Measurements from ENCODE around the gene CCDC148.

The CCDC148 gene

GRCh38 chr2:158212301-158212700 is 244.3 kb downstream of the CCDC148 start:
- DNase-seq (ENCODE audit: low spot score) = no peak

GRCh38 chr2:158211502-158211901 is 245.1 kb downstream of the CCDC148 start:
- DNase-seq (ENCODE audit: low spot score) = no peak

GRCh38 chr2:158207354-158207753 is 249.2 kb downstream of the CCDC148 start:
- DNase-seq (ENCODE audit: low spot score) = no peak

DNA sequence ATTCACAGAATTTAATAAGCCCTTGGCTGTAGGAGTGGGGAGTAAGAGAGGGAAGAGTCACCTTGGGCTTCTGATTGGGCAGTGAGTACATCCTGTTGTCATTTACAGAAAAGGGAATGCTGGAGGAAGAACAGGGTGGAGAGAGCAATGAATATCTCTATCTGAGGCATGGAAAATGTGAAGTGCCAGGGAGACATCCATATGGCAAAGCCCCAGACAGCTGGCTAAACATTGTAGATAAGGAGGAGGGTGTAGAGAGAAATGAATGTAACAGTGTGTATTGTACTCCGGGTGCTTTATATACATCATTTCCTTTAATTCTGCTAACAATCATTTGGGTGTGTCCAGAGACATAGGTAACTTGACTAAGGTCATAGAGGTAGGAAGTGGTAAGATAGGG is 251.3 kb downstream of the CCDC148 start:
- DNase-seq (ENCODE audit: low spot score) = no peak

GRCh38 chr2:158204741-158205165 is 251.8 kb downstream of the CCDC148 start:
- no peak for DNase-seq (ENCODE audit: low spot score)

GRCh38 chr2:158202161-158202815 is 254.3 kb downstream of the CCDC148 start:
- no peak for DNase-seq (ENCODE audit: low spot score)

DNA sequence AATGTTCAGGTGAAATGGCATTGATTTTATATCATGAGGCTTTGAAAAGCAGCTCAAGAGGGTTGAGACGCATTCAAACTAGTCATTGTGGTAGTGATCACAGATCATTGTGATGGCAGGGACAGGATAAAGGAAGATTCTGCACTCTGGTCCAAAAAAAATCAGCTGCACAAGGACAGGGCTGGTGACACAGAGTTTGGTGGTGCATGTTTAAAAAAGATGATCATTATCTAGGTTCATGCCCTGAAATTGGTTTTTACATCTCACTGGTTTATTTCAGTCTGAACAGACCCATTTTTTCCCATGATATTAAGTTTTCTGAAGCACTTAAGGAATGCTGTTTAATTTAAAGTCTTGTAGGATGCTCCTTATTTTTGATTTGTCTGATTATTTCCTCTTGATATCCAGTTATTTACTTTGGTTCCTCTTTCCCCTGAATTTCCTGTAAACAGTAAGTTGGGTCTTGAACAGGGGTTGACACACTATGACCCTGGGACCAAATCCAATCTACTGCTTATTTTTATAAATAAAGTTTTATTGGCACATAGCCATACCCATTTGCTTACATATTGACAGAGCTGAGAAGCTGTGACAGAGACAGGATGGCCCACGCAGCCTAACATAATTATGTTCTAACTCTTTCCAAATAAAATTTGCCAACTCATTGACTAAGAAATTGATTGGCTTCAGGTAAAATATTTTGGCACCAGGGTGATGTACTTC is 256.5 kb downstream of the CCDC148 start:
- DNase-seq (ENCODE audit: low spot score) = no peak

DNA sequence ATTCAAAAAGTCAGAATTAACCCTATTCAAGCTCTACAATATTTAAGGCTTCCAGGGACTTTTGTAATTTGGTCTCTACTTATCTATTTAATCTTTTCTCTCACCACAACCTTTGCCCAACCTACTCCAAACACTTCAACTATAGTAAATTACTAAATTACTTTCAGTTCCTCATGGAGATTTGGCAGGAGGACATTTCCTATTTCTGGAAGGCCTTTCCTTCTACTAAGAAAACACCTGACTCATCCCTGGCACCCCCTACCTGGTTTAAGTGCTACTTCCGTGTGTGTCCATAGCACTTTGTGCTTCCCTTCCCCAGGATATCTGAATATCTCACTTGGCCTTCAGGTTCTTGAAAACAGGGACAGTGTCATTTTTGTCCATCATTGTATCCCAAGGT is 258.6 kb downstream of the CCDC148 start:
- DNase-seq (ENCODE audit: low spot score) = no peak

DNA sequence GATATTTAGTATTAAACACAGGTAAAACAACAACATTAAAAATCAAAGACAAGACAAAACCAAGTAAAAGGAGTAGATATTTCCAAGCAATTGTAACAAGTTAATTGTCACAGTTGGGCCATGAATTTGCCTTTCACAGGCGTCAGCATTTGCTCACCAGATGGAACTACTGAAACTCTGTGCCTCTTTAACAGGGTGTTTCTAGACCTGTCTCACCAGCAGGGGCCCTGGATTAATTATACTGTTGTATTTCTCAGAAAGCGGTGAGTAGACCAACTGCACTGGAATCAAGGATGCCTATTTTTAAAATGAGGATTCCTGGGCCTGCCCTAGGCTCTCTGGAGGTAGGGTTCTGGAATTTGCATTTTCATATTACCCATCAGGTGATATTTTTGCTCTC is 262.3 kb downstream of the CCDC148 start:
- DNase-seq (ENCODE audit: low spot score) = no peak

GRCh38 chr2:158192515-158193443 is 263.8 kb downstream of the CCDC148 start:
- no peak for DNase-seq (ENCODE audit: low spot score)

DNA sequence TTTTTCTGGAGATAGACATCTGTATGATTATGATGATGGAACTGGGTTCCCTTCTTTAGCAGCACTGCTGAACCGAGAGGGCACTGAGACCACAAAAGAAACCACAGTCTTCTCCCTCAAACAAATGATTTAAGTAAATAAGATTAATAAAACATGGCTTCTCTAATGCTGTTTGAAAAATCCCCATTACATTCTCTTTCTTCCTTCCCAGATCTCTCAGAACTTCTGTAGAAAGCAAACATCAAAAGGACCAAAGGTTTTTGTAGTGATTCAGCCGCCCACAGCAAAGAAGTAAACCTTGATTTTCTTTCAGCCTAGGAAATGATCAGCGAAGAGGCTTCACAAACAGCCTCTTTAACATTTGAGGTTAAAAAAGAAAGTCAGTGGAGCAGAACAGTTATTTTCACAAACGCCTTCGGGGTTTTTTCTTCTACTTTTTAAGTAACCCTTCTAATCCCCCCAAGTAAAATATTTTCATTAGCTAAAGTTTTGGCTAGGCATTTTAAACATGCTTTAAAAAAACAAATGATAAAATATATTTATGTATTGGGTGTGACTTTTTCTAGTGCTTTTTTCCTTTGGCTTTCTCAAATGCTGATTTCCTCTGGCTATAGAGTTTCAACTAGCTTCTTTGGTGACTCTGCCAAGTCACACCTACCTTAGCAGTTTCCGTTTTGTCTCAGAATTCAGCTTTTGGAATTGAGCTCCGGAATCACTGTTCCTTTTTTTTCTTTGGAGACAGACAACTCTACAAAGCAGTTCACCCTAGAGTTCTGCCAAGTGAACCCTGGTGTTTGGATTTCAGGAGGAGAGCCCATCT is 265.3 kb downstream of the CCDC148 start:
- no peak for DNase-seq (ENCODE audit: low spot score)

DNA sequence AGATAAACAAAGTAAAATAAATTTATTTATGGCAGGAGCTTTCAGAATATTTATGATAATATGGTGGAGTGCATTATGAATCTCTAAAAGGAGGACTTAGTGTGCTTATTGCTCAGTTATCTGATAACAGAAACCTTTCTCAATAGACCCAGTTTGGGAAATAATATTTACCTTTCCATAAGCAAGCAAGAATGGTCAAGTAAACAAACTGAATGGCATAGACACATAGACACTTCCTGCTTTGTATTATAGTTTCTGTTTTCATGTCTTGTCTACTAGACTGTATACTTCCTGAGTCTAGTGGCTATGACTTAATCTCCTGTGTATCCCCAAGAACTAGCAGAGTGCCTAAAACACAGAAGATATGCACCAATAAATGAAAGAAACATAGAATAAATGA is 267.0 kb downstream of the CCDC148 start:
- no peak for DNase-seq (ENCODE audit: low spot score)

- no peak for DNase-seq (ENCODE audit: low spot score)
Observed at GRCh38 chr2:158187908-158188307, 268.6 kb downstream of the CCDC148 start.

DNA sequence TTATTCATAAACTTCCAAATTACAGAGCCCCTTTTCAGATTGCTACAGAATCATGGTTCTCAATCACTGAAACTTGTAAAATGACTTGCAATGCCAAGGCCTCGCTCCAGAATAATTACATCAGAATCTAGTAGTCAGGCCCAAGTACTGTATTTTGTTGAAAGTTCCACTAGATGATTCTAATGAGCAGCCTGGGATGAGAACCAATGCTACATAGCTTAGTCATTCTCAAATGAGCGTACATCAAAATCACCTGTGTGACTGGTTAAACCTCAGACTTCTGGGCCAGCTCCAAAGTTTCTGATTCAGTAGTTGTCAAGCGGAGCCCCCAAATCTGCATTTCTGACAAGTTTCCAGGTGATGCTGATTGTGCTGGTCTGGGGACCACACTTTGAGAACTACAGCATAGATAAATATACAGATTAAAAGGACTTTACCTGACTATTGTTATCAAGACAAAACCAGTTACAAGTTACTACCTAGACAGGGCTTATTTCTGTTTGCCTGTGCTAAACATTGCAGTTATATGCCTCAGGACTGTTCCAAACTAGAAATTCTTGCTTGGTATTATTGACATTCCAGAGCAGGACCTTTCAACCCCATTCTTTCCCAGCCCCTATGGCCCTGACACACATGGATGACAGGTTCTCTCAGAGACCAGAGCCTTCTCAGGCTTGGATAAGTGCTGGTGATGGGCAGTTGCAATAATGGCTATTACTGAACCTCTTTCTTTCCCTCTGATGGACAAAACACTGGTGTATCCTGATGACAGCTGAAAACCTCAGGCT is 271.8 kb downstream of the CCDC148 start:
- DNase-seq (ENCODE audit: low spot score) = peak; percentile 40

GRCh38 chr2:158184001-158184400 is 272.6 kb downstream of the CCDC148 start:
- peak; percentile 94 for DNase-seq (ENCODE audit: low spot score)

DNA sequence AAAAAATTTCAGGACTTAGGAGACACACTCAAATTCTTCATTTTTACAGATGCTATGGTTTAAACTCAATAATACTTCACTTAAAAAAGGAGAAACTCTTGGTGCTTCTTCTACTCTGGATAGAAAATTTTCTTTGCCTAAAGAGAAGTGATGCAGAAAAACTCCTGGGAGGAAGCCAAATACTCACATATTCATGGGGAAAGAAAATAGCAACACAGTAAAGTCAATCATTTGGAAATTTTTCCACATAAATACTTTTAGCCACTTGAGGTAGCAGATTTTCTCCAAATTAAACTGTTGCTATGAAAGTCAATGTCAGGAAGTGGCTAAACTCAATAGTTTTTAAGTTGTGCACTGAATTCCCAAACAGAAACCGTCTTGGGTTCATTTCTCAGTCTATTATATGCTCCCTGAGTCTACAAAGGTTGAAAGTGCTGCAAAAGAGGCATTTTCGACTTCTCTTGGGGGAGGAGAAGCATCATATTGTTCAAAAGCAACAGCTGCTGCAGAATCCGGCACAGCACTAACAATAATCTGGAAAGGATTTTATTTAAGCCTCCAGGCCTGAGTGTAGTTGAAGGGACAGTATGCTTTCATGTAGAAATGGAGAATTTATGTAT is 273.8 kb downstream of the CCDC148 start:
- DNase-seq (ENCODE audit: low spot score) = peak; percentile 42

DNA sequence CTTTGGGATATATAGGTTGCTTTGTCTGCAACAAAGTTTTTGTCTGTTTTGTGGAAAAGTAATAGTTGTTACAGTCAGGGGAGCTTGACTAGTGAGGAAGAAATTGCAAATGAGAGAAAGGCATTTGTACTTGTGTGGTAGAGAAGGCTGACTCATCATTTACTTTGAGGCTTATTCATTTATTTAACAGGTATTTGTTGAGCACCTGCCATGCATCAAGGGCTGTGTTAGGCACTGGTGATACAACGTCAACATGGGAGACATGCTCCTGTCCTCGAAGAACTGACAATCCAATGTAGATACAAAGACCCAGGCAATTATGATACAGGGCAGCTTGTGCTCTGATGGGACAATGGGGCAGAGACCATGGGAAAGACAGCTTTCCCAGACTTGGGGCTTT is 275.4 kb downstream of the CCDC148 start:
- no peak for DNase-seq (ENCODE audit: low spot score)

GRCh38 chr2:158179660-158180059 is 276.9 kb downstream of the CCDC148 start:
- peak; percentile 55 for DNase-seq (ENCODE audit: low spot score)

GRCh38 chr2:158178646-158179045 is 277.9 kb downstream of the CCDC148 start:
- no peak for DNase-seq (ENCODE audit: low spot score)

DNA sequence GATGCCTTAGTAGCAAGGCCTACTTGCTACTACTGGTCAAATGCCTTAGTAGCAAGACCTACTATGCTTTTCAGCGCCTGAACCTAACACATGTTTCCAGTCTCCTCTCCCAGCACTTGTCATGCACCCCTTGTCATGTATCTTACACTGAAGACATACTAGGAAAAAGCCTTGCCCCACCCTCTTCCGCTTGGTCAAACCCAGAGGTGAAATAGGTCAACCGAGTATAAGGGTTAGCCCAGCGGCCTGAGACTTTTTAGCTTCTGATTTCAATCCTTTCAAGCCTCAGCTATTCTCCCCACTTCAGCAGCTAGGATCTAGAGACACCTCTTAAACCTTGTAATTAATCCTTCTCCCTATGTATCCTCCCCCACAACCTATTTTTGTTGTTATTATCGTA is 281.6 kb downstream of the CCDC148 start:
- DNase-seq (ENCODE audit: low spot score) = no peak

GRCh38 chr2:158174495-158174894 is 282.1 kb downstream of the CCDC148 start:
- no peak for DNase-seq (ENCODE audit: low spot score)
